Stimulated activated CD4-positive, alpha-beta T cell treated with anti-CD3 and anti-CD28 coated beads, Interleukin-12 subunit alpha, Interleukin-12 subunit beta, amount 100 ng/mL, for 48 hours (primary cell): ENCODE data around the gene LGALS3BP.

Source experiments
- DNase-seq, 3 donors: peaks; one replicate each; pipeline ENCODE4 v3.0.0-alpha.2; 2020; ENCODE audit warnings: low read depth in 2 of 3, low spot score in 1 of 3

Gene LGALS3BP

GRCh38 chr17:78986048-78986648 lies 6.4 kb upstream of the LGALS3BP start:
- DNase-seq = no peak

- DNase-seq = no peak
These were observed 5.7 kb upstream of the LGALS3BP start for GRCh38 chr17:78985395-78985794.

- no peak for DNase-seq
These were observed 1.5 kb upstream of the LGALS3BP start for GRCh38 chr17:78981010-78981888.

GRCh38 chr17:78980624-78980972 lies 875 bp upstream of the LGALS3BP start:
- no peak for DNase-seq

GRCh38 chr17:78977997-78978973 lies 1.4 kb downstream of the LGALS3BP start:
- no peak for DNase-seq

- DNase-seq = no peak
These were observed 2.1 kb downstream of the LGALS3BP start for GRCh38 chr17:78977681-78977943.

- no peak for DNase-seq
These were observed 2.6 kb downstream of the LGALS3BP start for GRCh38 chr17:78976907-78977680.

GRCh38 chr17:78974635-78975591 lies 4.8 kb downstream of the LGALS3BP start:
- DNase-seq = no peak

- no peak for DNase-seq
These were observed 5.8 kb downstream of the LGALS3BP start for GRCh38 chr17:78973792-78974520.

- no peak for DNase-seq
These were observed 6.5 kb downstream of the LGALS3BP start for GRCh38 chr17:78973196-78973595.

GRCh38 chr17:78972507-78973105 lies 7.1 kb downstream of the LGALS3BP start:
- no peak for DNase-seq

GRCh38 chr17:78971756-78972506 lies 7.8 kb downstream of the LGALS3BP start:
- no peak for DNase-seq

- peak; percentile 54 to 87 (median 73) for DNase-seq
These were observed 8.6 kb downstream of the LGALS3BP start for GRCh38 chr17:78970834-78971755.

GRCh38 chr17:78969865-78970264 lies 9.9 kb downstream of the LGALS3BP start:
- DNase-seq = no peak

- DNase-seq = no peak
These were observed 11.9 kb downstream of the LGALS3BP start for GRCh38 chr17:78967782-78968362.

- DNase-seq = no peak
These were observed 12.7 kb downstream of the LGALS3BP start for GRCh38 chr17:78966910-78967600.
